Mesothelial cell of epicardium (in vitro differentiated cells): ENCODE results near the gene TMEM179. TPM values are rescaled to one million over a fixed set of nuclear protein-coding genes. Genes with fewer than 3 reads are reported as not detected.

Source experiments
- DNase-seq, 2 experiments: peaks; one replicate each; pipeline ENCODE4 v3.0.0; 2021; ENCODE audit warnings: low spot score in 2 of 2; ENCODE audit not compliant: unreplicated experiment in 2 of 2
- H3K27ac Mint-ChIP-seq: 2 replicates; pipeline ENCODE4 v1.8.0; 2021; ENCODE audit warnings: mixed read lengths
- H3K27me3 Mint-ChIP-seq: 2 replicates; pipeline ENCODE4 v1.8.0; 2021; ENCODE audit warnings: low read depth, mixed read lengths
- H3K36me3 Mint-ChIP-seq: 2 replicates; pipeline ENCODE4 v1.8.0; 2021; ENCODE audit warnings: mixed read lengths
- H3K4me1 Mint-ChIP-seq: 2 replicates; pipeline ENCODE4 v1.8.0; 2021; ENCODE audit warnings: mixed read lengths
- H3K4me3 Mint-ChIP-seq: 2 replicates; pipeline ENCODE4 v1.8.0; 2021; ENCODE audit warnings: mild to moderate bottlenecking, moderate library complexity, mixed read lengths
- H3K9me3 Mint-ChIP-seq: 2 replicates; pipeline ENCODE4 v1.8.0; 2021; ENCODE audit warnings: mixed read lengths
- CTCF ChIP-seq: fragments of 200-600 bp; sonication (generic); IDR thresholded peaks from one replicate; pipeline ENCODE4 v1.5.0; 2021; ENCODE audit warnings: antibody characterized with exemption; ENCODE audit not compliant: unreplicated experiment
- total RNA-seq: library from RNA; stranded (reverse); gene quantifications from 3 replicates; pipeline ENCODE4 v1.2.1, GENCODE V29; 2021

TMEM179 gene
- total RNA-seq, 1 donor from 2014 or later = 6.0 TPM

GRCh38 chr14:104591031-104591430 is 13.5 kb downstream of the TMEM179 start:
- DNase-seq = no peak
- no peak for TF ChIP-seq CTCF
- Mint-ChIP-seq H3K4me3 (no peak overlapping the region), H3K4me1 (peaks cover 7% of the 10 kb centered on the region), H3K27ac (no peak overlapping the region), H3K9me3 (no peaks in the 10 kb centered on the region), H3K36me3 (no peaks in the 10 kb centered on the region), H3K27me3 (peaks cover 8% of the 10 kb centered on the region)

GRCh38 chr14:104590240-104590965 is 14.2 kb downstream of the TMEM179 start:
- Mint-ChIP-seq H3K27ac (no peak overlapping the region), H3K36me3 (no peaks in the 10 kb centered on the region), H3K4me1 (peaks cover 9% of the 10 kb centered on the region), H3K9me3 (no peaks in the 10 kb centered on the region), H3K27me3 (peaks cover 6% of the 10 kb centered on the region), H3K4me3 (no peak overlapping the region)
- DNase-seq = no peak
- TF ChIP-seq CTCF = no peak

GRCh38 chr14:104589338-104590195 is 15.0 kb downstream of the TMEM179 start:
- no peak overlapping the region for H3K27ac Mint-ChIP-seq
- peaks cover 6% of the 10 kb centered on the region for H3K27me3 Mint-ChIP-seq
- H3K4me3 Mint-ChIP-seq = no peak overlapping the region
- peaks cover 12% of the 10 kb centered on the region for H3K4me1 Mint-ChIP-seq
- DNase-seq = no peak
- no peaks in the 10 kb centered on the region for H3K36me3 Mint-ChIP-seq
- no peaks in the 10 kb centered on the region for H3K9me3 Mint-ChIP-seq
- no peak for TF ChIP-seq CTCF

- no peak for DNase-seq
- TF ChIP-seq CTCF = no peak
- Mint-ChIP-seq H3K27me3 (peaks cover 6% of the 10 kb centered on the region), H3K9me3 (no peaks in the 10 kb centered on the region), H3K36me3 (no peaks in the 10 kb centered on the region), H3K4me3 (no peak overlapping the region), H3K27ac (no peak overlapping the region), H3K4me1 (peaks cover 23% of the 10 kb centered on the region)
These were observed 16.3 kb downstream of the TMEM179 start for GRCh38 chr14:104588066-104588857.

- Mint-ChIP-seq H3K27ac (no peak overlapping the region), H3K9me3 (no peaks in the 10 kb centered on the region), H3K36me3 (no peaks in the 10 kb centered on the region), H3K27me3 (peaks cover 6% of the 10 kb centered on the region), H3K4me1 (peaks cover 29% of the 10 kb centered on the region), H3K4me3 (no peak overlapping the region)
- no peak for DNase-seq
- TF ChIP-seq CTCF = no peak
These were observed 16.9 kb downstream of the TMEM179 start for GRCh38 chr14:104587641-104588040.
